ENCODE data around the gene SETSIP.

GRCh38 chr1:92070892-92071291 lies 4.3 kb downstream of the SETSIP start:
- no peak for TF ChIP-seq EZH2 (IDR thresholded peaks at IDR 0.05; ENCODE audit: low read length, missing control alignments)
- TF ChIP-seq CTCF (conservative IDR thresholded peaks at IDR 0.05 in 1 of 2, IDR thresholded peaks at IDR 0.05 in 1 of 2; ENCODE audit: low read depth in 1 of 2, low read length in 2 of 2): no peak
